Hematopoietic multipotent progenitor cell (in vitro differentiated cells): ENCODE data around the gene BRMS1L. TPM values are rescaled to one million over a fixed set of nuclear protein-coding genes. Genes with fewer than 3 reads are reported as not detected.
"Not testable (repeated sequence)": the region's sequence is repeated elsewhere in the genome, so short reads cannot be mapped to it uniquely, and the experiment has no call there.

Experiments
- DNase-seq, 3 donors: peaks; one replicate each; pipeline ENCODE4 v3.0.0-alpha.2; 2011 to 2015; ENCODE audit warnings: low read depth in 2 of 3, low spot score in 2 of 3
- total RNA-seq: library from RNA; depleted of rRNA; stranded (reverse); fragments of >200 nt; gene quantifications from one replicate; pipeline ENCODE4 v1.2.3, GENCODE V29; 2012

BRMS1L gene
- total RNA-seq, 1 donor: 0.81 TPM

DNA sequence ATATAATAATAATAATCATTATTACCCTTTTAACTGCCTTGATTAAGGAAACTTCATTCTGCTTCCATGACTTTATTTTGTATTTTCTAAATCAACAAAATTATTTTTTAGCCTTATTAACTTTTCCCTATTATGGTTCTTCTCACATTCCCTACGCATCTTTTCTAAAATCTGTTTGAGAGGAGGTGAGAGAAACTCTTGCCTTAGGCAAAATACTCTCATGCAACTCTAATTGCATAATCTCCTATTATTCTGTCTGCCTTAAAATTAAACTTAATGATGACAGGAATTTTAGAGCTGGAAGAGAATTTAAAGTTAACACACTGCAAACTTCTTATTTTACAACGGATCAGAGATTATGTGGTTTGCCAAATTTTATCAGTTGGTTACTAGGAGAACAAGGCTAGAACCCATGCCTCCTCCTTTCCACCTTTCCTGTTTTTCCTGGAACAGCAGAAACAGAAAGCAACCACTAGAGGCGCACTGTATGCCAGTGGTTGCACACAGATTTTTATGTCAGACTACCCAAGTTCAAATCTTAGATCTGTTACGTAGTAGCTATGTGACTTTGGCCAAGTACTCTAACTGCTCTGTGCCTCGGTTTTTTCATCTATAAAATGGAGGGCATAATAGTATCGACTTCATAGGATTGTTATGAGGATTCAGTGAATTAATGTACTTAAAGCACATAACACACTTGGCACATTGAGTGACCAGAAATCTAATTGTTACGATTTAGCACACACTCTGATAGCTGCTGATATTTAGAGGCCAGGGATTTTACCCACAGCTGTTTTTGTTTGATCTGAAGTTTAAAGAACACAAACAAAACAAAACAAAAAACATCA is 4.3 kb upstream of the BRMS1L start:
- peak in 2 of 3 donors; percentile 22 to 36 for DNase-seq

DNA sequence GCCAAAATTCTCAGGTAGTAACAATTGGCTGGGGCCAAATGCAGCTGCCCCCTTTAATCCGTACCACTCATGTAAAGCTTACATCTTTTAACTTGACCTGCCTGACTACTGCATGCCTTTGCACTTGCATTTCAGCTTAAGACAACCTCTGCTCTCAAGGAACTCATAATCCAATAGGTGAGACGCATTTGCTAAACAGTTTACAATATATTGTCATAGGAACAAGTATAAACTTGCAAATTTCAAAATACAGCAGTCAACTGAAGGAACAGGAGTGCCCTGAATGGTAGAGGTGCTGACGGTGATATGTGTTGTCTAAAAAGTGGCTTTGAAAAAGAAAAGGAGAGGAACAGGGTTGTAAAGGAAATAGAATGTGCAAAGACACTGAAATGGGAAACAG is 3.6 kb upstream of the BRMS1L start:
- DNase-seq: no peak

DNA sequence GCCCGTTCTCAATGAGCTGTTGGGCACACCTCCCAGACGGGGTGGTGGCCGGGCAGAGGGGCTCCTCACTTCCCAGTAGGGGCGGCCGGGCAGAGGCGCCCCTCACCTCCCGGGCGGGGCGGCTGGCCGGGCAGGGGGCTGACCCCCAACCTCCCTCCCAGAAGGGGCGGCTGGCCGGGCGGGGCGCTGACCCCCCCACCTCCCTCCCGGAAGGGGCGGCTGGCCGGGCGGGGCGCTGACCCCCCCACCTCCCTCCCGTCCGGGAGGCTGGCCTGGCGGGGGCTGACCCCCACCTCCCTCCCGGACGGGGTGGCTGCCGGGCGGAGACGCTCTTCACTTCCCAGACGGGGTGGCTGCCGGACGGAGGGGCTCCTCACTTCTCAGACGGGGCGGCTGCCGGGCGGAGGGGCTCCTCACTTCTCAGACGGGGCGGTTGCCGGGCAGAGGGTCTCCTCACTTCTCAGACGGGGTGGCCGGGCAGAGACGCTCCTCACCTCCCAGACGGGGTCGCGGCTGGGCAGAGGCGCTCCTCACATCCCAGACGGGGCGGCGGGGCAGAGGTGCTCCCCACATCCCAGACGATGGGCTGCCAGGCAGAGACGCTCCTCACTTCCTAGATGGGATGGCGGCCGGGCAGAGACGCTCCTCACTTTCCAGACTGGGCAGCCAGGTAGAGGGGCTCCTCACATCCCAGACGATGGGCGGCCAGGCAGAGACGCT is 1.5 kb upstream of the BRMS1L start:
- not testable (repeated sequence) for DNase-seq

DNA sequence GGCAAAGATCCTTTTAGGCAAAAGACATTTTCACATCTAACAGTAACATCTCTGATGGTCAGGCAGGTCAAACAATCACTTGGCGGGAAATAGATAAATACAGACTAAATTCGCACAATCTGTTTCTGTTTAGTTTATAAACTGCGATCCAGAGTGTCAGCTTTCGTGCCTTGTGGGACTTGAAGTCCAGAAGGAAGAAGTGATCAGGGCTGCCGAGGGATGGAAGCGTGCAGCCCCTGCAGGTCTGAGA is 245 bp upstream of the BRMS1L start:
- DNase-seq: no peak

DNA sequence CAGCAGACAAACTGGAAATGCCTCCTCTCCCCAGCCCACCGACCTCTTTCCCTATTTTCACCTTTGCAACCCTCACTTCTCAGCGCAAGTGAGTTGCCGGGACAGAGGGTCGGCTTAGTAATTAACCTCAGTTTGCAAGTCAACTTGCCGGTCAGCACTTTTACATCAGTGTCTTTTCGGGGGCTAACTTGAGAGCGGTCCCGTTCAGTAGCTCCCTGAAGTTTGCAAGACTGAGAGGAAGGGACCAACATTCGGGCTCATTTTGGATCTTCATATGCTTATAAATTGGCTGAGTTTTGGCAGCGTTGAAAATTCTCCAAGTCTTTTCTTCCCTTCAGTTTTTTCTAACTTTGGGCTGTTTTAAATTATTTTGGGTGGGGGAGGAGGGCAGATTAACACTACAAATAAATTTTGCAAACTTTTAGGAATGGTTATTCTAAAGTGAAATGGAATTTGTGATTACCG is 846 bp downstream of the BRMS1L start:
- DNase-seq: no peak

DNA sequence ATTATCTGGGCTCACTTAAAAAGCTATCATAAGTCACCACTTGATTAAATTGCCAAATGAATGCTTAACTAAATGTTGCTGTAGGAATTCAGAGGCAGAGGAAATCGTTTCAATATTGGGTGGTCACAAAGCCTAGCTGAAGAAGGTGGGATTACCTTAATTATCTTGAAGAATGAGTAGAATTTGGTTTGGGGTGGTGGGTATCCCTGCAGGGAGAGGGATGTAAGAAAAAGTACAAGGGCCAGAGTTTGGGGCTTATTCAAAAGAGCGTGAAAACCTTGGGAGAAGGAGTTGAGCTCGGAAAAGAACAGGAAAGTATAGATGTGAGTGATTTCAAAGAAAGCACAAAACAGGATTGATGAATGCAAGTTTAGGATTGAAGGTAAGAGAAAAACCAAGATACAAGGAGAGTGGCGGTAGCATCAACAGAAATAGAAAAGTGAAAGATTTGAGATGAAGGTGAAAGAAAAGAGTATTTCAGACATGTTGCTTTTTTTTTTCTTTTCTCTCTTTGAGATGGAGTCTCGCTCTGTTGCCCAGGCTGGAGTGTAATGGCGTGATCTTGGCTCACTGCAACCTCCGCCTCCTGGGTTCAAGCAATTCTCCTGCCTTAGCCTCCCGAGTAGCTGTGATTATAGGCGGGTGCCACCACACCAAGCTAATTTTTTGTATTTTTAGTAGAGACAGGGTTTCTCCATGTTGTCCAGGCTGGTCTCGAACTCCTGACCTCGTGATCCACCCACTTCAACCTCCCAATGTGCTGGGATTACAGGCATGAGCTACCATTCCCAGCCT is 1.7 kb downstream of the BRMS1L start:
- no peak for DNase-seq

DNA sequence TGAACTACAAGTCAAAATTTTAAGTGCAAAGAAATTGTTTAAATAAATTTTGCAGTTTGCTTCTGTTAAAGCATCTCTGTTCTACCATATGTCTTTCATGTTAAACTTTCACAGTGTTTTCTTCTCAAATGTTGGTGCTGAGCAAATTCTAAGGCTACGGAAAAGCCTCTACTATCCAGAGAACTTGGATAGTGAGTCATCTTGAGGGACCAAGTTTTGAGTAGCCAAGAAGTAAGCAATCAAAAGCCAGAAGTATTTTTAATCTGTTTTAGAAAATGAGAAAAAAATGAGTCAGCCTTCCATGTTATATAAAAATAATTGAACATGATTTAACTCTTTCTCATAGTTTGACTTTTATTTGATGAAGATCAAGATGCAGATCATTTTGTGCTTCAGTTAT is 3.3 kb downstream of the BRMS1L start:
- no peak for DNase-seq

DNA sequence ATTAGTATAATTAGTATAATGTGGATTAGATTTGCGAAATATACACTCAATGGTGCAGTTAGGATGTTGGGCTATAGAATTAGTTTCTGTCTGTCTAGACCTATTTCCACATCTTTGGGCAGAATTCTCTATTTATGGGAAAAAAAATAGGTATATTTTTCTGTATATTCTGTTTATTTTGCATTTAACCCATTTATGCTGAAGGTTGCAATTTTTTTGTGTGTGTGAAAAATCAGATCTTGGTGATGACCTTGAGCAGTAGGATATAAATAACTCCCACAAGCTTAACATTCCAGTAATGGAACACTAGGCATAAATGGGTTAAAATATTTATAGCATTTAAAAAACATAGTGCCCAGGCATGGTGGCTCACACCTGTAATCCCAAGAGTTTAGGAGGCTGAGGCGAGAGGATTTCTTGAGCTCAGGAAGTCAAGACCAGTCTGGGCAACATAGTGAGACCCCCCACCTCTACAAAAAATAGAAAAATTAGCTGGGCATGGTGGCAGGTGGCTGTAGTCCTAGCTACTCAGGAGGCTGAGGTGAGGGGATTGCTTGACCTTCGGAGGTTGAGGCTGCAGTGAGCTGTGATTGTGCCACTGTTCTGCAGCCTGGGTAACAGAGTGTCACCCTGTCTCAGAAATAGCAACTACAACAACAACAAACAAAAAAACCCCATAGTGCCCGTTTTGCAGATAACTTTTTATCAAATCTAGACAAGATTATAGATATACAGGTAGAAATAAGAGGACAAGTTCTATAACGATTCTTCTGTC is 9.3 kb downstream of the BRMS1L start:
- no peak for DNase-seq

DNA sequence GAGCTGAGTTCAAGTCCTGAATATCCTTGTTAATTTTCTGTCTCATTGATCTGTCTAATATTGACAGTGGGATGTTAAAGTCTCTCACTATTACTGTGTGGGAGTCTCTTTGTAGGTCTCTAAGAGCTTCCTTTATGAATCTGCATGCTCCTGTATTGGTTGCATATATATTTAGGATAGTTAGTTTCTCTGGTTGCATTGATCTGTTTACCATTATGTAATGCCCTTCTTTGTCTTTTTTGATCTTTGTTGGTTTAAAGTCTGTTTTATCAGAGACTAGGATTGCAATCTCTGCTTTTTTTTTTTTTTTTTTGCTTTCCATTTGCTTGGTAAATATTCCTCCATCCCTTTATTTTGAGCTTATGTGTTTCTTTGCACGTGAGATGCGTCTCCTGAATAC is 15.6 kb downstream of the BRMS1L start:
- not testable (repeated sequence) for DNase-seq

DNA sequence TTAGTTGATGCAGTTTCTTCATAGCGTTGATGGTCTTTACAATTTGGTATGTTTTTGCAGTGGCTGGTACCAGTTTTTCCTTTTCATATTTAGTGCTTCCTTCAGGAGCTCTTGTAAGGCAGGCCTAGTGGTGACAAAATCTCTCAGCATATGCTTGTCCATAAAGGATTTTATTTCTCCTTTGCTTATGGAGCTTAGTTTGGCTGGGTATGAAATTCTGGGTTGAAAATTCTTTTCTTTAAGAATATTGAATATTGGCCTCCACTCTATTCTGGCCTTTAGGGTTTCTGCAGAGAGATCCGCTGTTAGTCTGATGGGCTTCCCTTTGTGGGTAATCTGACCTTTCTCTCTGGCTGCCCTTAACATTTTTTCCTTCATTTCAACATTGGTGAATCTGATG is 16.1 kb downstream of the BRMS1L start:
- DNase-seq: not testable (repeated sequence)

DNA sequence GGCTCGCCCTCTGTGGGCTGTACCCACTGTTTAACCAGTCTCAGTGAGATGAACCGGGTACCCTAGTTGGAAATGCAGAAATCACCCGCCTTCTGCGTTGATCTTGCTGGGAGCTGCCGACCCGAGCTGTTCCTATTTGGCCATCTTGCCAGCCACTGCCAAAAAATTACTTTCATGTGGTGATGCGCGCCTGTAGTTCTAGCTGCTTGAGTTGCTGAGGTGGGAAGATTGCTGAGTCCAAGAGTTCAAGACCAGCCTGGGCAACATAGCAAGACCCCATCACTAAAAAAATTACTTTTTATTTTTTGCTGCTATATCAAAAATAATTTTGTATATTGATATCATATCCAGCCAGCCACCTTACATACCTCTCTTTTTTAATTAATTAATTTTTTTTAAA is 18.4 kb downstream of the BRMS1L start:
- DNase-seq: no peak

DNA sequence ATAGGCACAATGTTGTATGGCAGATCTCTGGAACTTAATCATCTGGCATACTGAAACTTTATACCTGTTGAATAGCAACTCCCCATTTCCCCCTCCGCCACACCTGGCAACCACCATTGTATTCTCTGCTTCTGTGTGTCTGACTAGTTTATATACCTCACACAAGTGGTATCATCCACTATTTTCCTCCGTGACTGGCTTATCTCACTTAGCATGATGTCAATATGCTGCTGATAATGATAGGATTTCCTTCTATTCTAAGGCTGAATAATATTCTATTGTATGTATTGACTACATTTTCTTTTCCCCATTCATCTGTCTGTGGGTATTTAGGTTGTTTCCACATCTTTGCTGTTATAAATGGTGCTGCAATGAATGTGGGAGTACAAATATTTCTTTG is 21.5 kb downstream of the BRMS1L start:
- DNase-seq: no peak

DNA sequence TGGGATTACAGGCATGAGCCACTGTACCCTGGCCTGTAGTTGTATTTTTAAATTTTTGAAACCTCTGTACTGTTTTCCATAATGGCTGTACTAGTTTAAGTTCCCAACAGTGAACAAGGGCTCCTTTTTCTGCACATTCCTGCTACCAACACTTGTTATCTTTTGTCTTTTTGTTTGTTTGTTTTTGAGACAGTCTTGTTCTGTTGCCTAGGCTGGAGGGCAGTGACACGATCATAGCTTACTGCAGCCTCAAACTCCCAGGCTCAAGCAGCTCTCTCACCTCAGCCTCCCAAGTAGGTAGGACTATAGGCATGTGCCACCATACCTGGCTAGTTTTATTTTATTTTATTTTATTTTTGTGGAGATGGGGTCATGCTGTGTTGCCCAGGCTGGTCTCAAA is 23.0 kb downstream of the BRMS1L start:
- no peak for DNase-seq

DNA sequence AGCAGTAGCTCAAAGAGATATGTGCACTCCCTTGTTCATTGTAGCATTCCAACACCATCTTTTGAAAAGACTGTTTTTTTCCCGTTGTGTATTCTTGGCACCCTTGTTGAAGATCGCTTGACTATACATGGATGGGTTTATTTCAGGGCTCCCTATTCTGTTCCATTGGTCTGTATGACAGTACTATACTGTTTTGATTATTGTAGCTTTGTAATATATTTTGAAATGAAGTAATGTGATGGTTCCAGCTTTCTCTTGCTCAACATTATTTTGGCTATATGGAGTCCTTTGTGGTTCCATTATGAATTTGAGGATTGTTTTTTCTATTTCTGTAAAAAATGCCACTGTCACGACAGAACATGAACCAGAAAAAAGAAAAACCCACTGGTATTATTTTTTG is 25.7 kb downstream of the BRMS1L start:
- DNase-seq: no peak

DNA sequence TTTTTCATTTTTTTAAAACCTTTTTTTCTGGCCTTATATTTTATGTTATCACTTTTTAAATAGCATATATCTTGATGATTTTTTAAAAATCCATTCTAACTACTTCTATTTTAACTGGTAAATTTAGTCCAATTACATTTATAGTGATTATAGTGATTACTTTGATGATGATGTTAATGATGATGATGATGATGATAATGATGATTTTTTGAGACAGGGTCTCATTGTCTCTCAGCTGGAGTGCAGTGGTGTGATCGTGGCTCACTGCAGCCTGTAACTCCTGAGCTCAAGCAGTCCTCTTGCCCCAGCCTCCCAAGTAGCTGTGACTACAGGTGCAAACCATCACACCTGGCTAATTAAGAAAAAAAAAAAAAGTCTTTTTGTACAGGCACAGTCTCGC is 27.1 kb downstream of the BRMS1L start:
- DNase-seq: no peak

DNA sequence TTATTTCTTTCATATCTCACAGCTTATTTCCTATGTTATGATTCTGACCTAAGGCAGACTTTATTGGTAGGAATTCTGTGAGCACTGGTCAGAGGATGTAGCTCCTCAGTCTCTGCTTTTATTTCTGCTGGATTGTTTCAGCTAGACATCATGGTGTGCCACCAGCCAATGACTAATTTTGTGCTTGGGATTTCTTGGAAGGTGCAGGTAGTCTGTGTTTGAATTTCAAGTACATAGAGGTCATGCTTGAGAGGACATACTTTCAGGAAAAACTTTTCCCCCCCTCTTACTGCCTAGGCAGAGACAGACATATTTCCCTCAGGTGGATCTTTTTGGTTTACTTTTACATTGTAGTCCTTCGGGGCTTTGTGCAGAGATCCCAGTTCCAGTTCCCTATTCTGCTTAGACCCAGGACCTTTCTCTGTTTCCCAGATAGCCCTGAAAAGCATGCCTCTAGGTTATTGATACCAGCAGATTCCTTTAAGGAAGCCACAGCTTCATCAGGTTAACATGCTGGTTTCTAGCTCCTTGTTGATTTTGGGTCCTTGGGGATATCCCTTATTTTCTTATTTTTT is 28.6 kb downstream of the BRMS1L start:
- no peak for DNase-seq

DNA sequence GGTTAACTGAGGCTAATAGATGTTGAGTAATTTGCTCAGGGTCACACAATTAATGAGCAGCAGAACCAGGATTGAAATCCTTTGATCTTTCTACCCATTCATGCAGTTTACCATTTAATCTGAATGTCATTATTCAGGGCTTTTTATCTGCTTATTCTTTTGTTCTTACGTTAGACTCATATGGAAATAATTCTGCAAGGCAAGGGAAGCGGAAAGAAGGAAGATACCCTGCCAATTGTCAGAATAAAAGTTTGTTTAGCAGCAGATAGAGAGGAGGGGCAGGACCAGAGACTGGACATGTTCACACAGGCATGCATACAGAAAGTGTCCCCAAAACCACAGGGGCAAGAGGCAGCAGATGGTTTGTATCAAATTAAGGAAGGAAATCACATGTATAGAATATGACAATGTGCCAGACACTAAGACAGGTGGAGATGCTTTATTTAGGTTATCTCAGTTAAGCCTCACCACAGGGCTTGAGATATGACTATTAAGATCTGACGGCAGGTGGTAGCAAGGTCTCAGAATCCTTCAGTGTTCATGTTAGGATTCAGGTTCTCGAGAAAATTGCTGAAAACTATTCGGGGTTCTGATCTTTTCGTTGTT is 29.8 kb downstream of the BRMS1L start:
- DNase-seq: peak in 2 of 3 donors; percentile 22 to 71

DNA sequence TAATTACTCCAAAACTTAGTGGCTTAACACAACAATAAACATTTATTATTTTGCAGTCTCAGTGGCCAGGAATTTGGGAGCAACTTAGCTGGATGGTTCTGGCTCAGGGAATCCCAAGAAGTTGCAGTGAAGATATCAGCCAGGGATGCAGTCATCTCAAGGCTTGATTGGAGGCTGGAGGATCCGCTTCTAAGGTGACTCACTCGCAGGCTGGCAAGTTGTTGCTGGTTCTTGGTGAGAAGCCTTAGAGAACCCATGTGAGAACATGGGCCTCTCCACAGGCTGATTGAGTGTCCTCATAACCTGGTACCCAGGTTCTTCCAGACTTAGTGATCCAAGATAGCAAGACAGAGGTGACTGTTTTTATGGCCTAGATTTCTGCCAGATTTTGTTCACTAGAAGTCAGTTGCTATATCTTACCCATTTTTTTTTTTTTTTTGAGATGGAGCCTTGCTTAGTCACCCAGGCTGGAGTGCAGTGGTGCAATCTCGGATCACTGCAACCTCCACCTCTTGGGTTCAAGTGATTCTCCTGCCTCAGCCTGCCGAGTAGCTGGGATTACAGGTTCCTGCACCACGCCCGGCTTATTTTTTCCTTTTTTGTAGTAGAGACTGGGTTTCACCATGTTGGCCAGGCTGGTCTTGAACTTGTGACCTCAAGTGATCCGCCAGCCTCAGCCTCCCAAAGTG is 32.5 kb downstream of the BRMS1L start:
- DNase-seq: no peak

DNA sequence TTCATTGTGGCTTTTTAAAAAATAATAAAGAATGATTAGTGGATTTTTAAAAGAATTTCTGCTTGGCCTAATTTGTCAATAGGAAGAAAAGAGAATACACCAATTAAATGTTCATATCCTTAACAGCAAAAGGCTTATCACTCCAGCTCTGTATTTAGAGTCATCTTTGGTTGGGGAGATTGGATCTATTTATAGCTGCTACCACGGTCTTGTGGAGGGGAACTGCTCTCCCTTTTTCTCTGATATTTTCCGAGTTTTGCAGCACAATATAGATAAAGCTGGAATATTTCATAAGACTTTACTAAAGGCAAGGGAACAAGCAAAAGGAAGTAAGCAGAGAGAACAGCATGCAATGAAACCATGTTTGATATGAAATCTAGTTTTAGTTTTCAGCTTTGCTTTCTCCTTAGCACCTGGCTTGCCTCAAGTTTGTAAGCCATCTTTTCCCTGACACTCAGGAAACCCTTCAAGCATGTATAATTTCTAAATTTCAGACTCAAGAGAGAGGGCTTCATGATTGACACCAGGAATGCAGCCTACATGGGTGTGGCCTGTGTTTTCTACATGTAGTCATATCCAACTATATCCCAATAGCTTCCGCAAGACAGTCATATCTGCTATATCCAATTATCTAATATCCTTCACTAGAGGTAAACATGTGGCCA is 35.2 kb downstream of the BRMS1L start:
- DNase-seq: no peak
